HG02759 (cell line): ENCODE data around the gene SGSH.
"Not testable (repeated sequence)": the region's sequence is repeated elsewhere in the genome, so short reads cannot be mapped to it uniquely, and the experiment has no call there.

ENCODE experiments used
- ATAC-seq: cut with Tn5 transposase; IDR thresholded peaks from one replicate; pipeline ENCODE4 v1.9.1; 2021; ENCODE audit warnings: mild to moderate bottlenecking, moderate library complexity; ENCODE audit not compliant: unreplicated experiment

The SGSH gene

GRCh38 chr17:80212511-80212910, 7.6 kb downstream of the SGSH start:
- no peak for ATAC-seq

GRCh38 chr17:80212109-80212508, 8.0 kb downstream of the SGSH start:
- no peak for ATAC-seq

GRCh38 chr17:80210348-80211108, 9.6 kb downstream of the SGSH start:
- no peak for ATAC-seq

GRCh38 chr17:80209765-80210164, 10.4 kb downstream of the SGSH start:
- no peak for ATAC-seq

GRCh38 chr17:80208050-80208449, 12.1 kb downstream of the SGSH start:
- ATAC-seq, result no peak

GRCh38 chr17:80205811-80206210, 14.3 kb downstream of the SGSH start:
- no peak for ATAC-seq

GRCh38 chr17:80204626-80205468, 15.3 kb downstream of the SGSH start:
- ATAC-seq, result no peak

- ATAC-seq, result no peak
Observed at GRCh38 chr17:80203471-80203963, 16.6 kb downstream of the SGSH start.

GRCh38 chr17:80202197-80202596, 17.9 kb downstream of the SGSH start:
- ATAC-seq, result no peak

GRCh38 chr17:80201446-80201845, 18.7 kb downstream of the SGSH start:
- no peak for ATAC-seq

GRCh38 chr17:80199295-80199694, 20.8 kb downstream of the SGSH start:
- not testable (repeated sequence) for ATAC-seq

- no peak for ATAC-seq
Observed at GRCh38 chr17:80198144-80198661, 21.9 kb downstream of the SGSH start.

- ATAC-seq, result no peak
Observed at GRCh38 chr17:80196652-80197051, 23.5 kb downstream of the SGSH start.

GRCh38 chr17:80195671-80196529, 24.2 kb downstream of the SGSH start:
- ATAC-seq, result no peak

GRCh38 chr17:80195141-80195540, 25.0 kb downstream of the SGSH start:
- ATAC-seq, result no peak

GRCh38 chr17:80191865-80192661, 28.1 kb downstream of the SGSH start:
- ATAC-seq, result no peak

GRCh38 chr17:80191192-80191591, 28.9 kb downstream of the SGSH start:
- ATAC-seq, result no peak

- no peak for ATAC-seq
Observed at GRCh38 chr17:80190716-80191115, 29.4 kb downstream of the SGSH start.

GRCh38 chr17:80189611-80190010, 30.5 kb downstream of the SGSH start:
- no peak for ATAC-seq

- ATAC-seq, result no peak
Observed at GRCh38 chr17:80187515-80187941, 32.6 kb downstream of the SGSH start.
